Nephron (organoid): ENCODE results near the gene TRAF3.

ENCODE experiments used
- H3K27ac Mint-ChIP-seq, 3 experiments: 2 replicates each; pipeline ENCODE4 v1.8.0; 2020; ENCODE audit warnings: mixed read lengths in 3 of 3, mild to moderate bottlenecking in 2 of 3, moderate library complexity in 1 of 3
- H3K27me3 Mint-ChIP-seq: 2 replicates; pipeline ENCODE4 v1.8.0; 2021; ENCODE audit warnings: low read depth, mild to moderate bottlenecking, moderate library complexity, mixed read lengths
- H3K36me3 Mint-ChIP-seq: 2 replicates; pipeline ENCODE4 v1.8.0; 2020; ENCODE audit warnings: low read depth, mixed read lengths
- H3K4me1 Mint-ChIP-seq: 2 replicates; pipeline ENCODE4 v1.8.0; 2020; ENCODE audit warnings: mixed read lengths
- H3K4me3 Mint-ChIP-seq, 3 experiments: 2 replicates each; pipeline ENCODE4 v1.8.0; 2020; ENCODE audit warnings: mild to moderate bottlenecking in 3 of 3, mixed read lengths in 3 of 3, moderate library complexity in 2 of 3
- H3K9me3 Mint-ChIP-seq: 2 replicates; pipeline ENCODE4 v1.8.0; 2020; ENCODE audit warnings: mixed read lengths
- TF ChIP-seq, protein P1 (sequence below), 3 experiments: fragments of 200-600 bp; sonication (generic); IDR thresholded peaks; one replicate each; pipeline ENCODE4 v1.5.0; 2021; ENCODE audit warnings: antibody characterized with exemption in 3 of 3; ENCODE audit not compliant: unreplicated experiment in 3 of 3

TRAF3 gene

DNA sequence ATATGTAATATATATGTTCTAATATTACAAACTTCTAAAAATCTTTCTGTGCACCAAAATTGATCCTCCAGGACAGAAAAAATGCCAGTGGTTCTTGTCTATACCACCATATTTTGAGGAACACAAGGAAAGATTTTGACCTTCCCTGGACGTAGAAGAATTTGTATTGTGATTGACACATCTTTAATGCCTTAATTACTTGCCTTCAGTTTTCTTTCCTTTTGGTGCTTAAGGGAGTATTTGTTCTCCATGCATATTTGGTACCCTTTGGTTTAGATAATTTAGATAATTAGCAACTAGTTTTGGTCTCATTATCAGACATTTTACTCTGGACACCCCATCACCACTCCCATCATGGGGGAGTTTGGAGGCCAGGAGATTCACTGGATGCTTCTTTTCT is 27.6 kb downstream of the TRAF3 start:
- Mint-ChIP-seq H3K4me1 (peaks cover 6% of the 10 kb centered on the region), H3K27ac (no peak overlapping the region), H3K27me3 (no peaks in the 10 kb centered on the region), H3K36me3 (no peaks in the 10 kb centered on the region), H3K4me3 (no peak overlapping the region), H3K9me3 (no peaks in the 10 kb centered on the region)
- TF ChIP-seq, protein P1, sequence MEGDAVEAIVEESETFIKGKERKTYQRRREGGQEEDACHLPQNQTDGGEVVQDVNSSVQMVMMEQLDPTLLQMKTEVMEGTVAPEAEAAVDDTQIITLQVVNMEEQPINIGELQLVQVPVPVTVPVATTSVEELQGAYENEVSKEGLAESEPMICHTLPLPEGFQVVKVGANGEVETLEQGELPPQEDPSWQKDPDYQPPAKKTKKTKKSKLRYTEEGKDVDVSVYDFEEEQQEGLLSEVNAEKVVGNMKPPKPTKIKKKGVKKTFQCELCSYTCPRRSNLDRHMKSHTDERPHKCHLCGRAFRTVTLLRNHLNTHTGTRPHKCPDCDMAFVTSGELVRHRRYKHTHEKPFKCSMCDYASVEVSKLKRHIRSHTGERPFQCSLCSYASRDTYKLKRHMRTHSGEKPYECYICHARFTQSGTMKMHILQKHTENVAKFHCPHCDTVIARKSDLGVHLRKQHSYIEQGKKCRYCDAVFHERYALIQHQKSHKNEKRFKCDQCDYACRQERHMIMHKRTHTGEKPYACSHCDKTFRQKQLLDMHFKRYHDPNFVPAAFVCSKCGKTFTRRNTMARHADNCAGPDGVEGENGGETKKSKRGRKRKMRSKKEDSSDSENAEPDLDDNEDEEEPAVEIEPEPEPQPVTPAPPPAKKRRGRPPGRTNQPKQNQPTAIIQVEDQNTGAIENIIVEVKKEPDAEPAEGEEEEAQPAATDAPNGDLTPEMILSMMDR (IDR thresholded peaks at IDR 0.05; ENCODE audit: unreplicated experiment in 3 of 3): no peak

DNA sequence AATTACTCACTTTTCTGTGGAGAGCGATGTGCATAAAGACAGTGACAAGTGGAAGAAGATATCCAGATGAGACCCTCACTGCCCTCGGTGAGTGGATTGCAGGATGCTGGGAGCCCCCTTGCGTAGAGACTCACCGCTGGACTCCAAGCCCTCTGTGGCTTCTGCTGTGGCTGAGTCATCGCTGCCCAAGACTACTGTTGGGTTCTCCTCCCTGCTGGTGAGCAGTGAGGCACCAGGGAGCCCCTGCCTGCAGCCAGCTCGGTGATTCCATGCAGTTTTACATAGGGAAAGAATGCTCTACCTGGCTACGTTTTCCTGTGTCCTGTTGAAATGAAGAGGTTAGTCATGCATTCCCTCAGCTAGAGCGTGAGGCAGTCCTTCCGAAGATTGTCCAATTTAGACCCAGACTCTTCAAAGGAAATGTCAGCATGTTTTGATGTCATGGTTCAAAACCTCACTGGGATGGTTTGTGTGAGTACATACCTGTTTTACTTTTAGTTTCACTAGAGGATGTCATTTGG is 28.2 kb downstream of the TRAF3 start:
- Mint-ChIP-seq H3K27ac (no peak overlapping the region), H3K9me3 (no peaks in the 10 kb centered on the region), H3K4me3 (no peak overlapping the region), H3K36me3 (no peaks in the 10 kb centered on the region), H3K4me1 (peaks cover 5% of the 10 kb centered on the region), H3K27me3 (no peaks in the 10 kb centered on the region)
- TF ChIP-seq, protein P1 (IDR thresholded peaks at IDR 0.05; ENCODE audit: unreplicated experiment in 3 of 3): no peak

DNA sequence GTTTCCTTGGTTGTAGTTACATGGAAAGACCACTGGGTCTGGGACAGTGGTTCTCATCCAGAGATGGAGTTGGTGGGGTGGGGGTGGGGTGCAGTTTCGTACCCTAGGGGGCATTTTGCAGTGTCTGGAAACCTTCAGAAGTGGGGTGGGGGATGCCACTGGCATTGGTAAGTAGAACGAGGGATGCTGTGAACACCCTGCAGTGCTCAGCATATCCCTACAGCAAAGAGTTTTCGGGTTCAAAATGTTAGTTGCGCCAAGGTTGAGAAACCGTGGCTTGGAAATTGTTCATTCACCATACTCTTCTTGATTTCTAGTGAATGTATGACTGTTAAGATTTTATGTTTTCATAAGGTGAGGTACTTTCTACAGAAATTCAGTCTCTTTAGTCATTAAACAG is 28.7 kb downstream of the TRAF3 start:
- Mint-ChIP-seq H3K9me3 (no peaks in the 10 kb centered on the region), H3K36me3 (no peaks in the 10 kb centered on the region), H3K27me3 (no peaks in the 10 kb centered on the region), H3K27ac (no peak overlapping the region), H3K4me1 (peaks cover 5% of the 10 kb centered on the region), H3K4me3 (no peak overlapping the region)
- TF ChIP-seq, protein P1 (IDR thresholded peaks at IDR 0.05; ENCODE audit: unreplicated experiment in 3 of 3): no peak

DNA sequence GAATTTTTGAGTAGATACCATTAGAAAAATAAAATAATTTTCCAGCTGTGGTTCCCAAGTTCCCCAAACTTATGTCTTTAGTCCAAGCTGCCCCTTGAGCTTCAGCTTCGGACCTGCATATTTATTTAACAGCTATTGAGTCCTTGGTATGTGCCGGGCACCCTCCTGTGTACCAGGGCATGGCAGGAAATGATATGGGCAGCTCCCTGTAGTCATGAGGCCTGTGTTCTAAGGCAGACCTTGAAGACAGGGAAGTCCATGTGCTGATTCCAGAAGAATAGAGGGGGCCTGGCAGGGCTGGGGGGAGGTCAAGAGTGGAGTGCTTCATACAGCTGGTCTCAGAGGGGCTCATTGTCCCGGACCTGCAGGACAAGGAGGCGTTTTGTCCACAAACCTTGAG is 29.2 kb downstream of the TRAF3 start:
- H3K27ac Mint-ChIP-seq: no peak overlapping the region
- H3K27me3 Mint-ChIP-seq: no peaks in the 10 kb centered on the region
- no peaks in the 10 kb centered on the region for H3K9me3 Mint-ChIP-seq
- H3K4me3 Mint-ChIP-seq: no peak overlapping the region
- peaks cover 5% of the 10 kb centered on the region for H3K4me1 Mint-ChIP-seq
- TF ChIP-seq, protein P1 (IDR thresholded peaks at IDR 0.05; ENCODE audit: unreplicated experiment in 3 of 3): no peak
- no peaks in the 10 kb centered on the region for H3K36me3 Mint-ChIP-seq

DNA sequence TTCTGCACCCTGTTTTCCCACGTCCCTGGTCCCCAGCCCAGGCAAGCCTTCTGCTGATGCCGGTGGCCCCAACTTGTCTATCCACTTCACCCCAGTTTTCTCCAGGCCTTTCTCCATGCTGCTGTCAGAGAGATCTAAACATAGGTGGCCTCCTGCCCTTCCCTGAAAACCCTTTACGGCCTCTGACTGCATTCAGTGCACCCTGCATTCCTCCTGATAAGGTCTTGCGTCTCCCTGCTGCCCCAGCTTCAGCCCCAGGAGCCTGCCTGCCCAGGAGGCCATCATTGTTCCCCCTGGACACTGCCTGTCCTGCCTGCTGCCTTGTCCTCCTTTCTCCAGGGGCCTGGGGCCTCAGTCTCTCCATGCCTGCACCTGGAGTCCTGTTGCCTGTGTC is 29.8 kb downstream of the TRAF3 start:
- H3K4me3 Mint-ChIP-seq: no peak overlapping the region
- H3K27me3 Mint-ChIP-seq: no peaks in the 10 kb centered on the region
- H3K4me1 Mint-ChIP-seq: peaks cover 5% of the 10 kb centered on the region
- H3K27ac Mint-ChIP-seq: no peak overlapping the region
- H3K36me3 Mint-ChIP-seq: no peaks in the 10 kb centered on the region
- TF ChIP-seq, protein P1 (IDR thresholded peaks at IDR 0.05; ENCODE audit: unreplicated experiment in 3 of 3): no peak
- no peaks in the 10 kb centered on the region for H3K9me3 Mint-ChIP-seq

DNA sequence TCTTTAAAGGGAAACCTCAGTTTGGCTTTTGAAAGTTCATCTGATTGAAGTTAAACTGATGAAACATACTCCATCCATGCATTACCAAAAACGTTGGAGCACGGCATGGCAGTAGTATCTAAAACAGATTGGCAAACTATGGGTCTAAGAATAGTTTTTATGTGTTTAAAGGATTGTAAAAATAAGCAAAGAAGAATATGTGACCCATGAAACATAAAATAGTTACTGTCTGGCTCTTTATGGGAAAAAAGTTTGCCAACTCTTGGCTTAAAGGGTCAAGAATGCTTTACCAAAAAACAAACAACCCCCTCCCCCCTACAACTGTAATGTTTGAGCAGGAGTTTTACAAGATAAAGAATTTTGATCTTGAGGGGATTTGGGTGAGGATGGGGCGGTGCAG is 32.6 kb downstream of the TRAF3 start:
- Mint-ChIP-seq H3K4me3 (no peak overlapping the region), H3K4me1 (no peaks in the 10 kb centered on the region), H3K36me3 (peaks cover 6% of the 10 kb centered on the region), H3K9me3 (peaks cover 3% of the 10 kb centered on the region), H3K27ac (no peak overlapping the region), H3K27me3 (no peaks in the 10 kb centered on the region)
- TF ChIP-seq, protein P1 (IDR thresholded peaks at IDR 0.05; ENCODE audit: unreplicated experiment in 3 of 3): no peak
